GM18499 (cell line): Measurements from ENCODE around the gene BCAS3.

Experiments used
- ATAC-seq: cut with Tn5 transposase; IDR thresholded peaks from one replicate; pipeline ENCODE4 v1.9.1; 2021; ENCODE audit warnings: moderate number of reproducible peaks; ENCODE audit not compliant: insufficient read depth, unreplicated experiment

Gene BCAS3

DNA sequence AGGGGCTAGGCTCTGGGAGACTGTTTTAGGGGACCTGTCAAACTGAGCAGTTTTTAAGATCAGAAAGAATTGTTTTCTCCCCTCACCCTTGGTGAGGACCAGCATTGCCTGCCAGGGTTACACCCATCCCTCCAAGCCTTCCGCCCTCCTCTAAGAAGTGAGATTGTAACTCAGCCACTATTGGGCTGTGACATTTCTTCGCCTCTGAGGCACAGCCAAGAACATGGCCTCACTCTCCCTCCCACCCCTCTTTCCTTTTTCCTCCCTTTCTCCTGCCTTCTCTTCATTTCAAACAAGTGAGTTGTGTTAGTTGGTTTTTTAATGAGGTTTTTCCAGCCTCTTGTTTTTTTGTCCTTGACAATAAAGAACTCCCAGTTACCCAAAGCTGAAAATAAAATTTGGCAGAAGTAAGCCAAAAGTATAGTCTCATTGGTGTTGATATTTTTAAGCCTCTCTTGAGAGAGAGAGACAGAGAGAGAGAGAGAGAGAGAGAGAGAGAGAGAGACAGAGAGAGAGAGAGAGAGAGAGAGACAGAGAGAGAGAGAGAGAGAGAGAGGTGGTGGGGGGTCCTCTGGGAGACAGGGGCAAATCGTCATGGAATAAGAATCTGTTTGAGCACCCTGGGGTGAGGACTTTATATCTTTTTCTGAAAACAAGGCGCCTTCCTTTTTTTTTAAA is 644.8 kb downstream of the BCAS3 start:
- ATAC-seq: no peak

DNA sequence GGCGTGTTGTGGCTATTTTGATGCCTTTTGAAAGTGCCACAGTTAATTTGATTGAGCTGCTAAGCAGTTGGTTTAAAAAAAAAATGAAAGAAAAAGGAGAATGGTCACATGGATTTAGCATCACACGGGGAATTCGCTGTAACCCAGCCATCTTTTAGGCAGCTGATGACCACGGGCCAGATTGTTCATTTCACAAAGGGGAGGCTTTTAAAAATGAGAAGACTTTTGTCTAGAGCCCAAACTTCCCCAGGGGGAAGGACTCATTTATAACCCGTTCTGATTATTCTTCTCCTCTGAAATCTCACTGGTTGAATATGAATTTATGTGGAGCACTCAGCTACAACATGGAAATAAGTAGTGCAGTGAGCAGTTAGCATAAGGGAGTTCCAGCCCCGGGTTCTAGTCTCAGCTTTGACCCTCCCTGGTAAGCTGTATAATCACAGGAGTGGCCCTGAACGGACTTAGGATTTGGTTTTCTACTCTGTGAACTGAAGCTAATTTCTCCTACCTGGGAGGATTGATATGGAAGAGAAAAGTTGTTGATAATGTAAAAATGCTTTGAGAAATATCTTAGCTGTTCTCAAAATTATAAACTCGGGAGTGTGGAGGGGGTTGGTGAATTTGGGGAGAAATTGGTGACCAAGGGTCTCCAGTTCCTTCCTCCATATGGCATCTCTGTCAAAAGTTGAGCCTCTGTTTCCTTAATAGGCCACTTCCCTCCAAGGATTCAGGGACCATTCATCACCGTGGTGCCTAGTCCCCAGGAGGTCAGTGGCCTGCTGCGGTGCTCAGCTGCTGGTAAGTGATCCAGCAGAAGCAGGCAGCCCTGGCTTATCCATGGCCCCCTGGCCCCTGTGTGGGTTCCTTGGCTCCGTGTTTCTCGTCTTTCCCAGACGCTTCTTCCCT is 645.6 kb downstream of the BCAS3 start:
- ATAC-seq: no peak

DNA sequence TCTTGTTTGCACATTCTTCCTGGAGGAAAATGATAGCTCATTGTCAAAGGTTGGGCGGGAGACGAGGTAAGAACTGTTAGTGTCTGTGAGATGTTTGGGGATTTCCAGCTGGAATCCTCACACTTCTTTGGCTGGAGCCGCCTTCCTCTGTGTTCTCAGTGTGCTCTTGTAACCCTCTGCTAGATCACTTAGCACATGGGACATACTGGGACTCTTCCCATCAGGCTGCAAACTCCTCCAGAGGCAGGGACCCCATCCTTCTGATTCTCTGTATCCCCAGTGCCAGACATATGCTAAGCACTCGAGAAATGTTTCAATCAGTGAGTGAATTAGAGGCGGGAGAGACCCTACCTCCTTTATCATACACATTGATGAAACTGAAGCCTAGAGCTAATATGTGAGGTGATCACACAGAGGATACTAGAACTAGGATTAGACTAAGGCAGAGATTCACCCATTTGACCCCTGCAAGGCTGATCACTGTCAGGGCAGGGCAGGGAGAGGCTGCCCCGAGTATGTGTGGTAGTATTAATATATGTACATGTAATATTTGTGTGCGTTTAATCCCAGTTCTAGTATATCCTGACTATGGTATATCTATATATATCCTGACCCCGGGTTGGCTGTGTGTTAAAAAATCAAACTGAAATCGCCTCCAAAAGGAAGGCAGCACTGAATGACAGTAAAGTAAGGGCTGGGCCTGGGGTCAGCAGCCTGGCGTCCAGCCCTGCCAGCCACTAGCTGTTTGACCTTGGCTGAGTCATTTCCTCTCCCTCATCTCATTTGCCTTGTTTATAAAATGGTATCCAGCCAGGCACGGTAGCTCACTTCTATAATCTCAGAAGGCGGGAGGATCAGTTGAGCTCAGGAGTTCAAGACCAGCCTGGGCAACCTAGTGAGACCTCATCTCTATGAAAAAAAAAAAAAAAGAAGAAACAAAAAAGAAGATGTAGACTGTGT is 646.5 kb downstream of the BCAS3 start:
- ATAC-seq: no peak

DNA sequence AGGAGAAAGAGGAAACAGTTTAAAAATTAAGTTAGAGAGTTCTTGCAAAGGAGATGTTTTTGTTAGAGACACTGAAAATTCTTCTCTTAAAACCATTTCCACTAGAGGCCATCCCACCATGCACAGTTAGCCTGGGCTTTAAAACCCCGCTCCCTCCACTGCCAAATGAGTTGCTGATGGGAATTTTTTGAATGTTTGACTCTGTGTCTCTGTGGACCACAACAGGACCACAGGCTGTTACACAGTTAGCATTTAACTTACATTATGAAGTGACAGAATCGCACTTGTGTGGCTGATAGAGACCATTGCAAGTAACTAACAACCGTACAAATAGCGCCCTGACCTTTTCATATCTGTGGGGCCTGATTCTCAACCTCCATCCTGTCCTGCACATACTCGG is 647.3 kb downstream of the BCAS3 start:
- no peak for ATAC-seq

DNA sequence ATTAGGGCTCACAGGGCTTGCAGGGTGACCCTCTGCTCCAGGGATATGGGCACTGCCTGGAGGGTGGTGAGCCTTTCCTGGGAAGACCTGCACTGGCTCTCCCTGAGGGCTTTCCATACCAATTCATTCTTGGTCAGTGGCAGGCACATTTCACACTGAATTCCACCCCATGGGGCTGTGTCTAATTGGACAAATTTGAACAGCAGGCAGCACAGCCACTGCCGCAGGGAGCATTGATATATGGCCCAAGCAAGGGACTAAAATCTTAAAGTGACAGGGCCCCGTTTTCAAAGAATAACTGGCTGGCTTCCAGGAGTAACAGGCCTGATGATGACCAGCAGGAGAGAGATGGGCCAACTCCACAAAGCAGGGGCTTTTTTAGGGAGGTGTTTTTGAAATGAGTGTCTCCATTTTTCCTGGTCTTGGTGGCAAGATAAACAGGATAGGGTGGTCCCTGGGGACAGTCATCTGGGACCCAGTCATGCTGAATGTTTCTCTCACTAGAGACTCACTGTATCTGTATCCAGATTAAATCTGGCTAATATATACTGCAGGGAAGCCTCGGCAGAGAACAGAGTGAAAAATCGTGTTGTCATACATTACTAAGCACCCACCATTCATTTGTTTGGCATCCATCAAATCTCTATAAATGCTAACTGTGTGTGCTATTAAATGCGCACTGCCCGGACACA is 647.9 kb downstream of the BCAS3 start:
- no peak for ATAC-seq

DNA sequence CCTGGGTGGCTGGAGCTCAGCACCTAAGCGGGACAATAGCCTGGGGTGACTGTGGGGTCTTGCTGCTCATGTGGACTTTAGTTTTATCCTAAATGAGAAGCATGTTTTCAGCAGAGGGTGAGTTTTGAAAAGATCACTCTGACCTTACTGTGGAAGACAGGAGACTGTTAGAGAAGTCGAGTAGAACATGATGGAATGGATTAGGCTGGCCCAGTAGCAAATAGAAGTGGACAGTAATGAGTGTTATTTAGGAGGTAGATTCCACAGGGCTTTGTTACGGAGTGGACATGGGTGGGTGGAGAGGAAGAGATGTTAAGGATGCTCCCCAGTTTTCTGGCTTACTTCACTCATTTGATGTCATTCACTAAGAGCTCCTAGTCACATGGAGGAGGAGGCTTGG is 648.7 kb downstream of the BCAS3 start:
- no peak for ATAC-seq

DNA sequence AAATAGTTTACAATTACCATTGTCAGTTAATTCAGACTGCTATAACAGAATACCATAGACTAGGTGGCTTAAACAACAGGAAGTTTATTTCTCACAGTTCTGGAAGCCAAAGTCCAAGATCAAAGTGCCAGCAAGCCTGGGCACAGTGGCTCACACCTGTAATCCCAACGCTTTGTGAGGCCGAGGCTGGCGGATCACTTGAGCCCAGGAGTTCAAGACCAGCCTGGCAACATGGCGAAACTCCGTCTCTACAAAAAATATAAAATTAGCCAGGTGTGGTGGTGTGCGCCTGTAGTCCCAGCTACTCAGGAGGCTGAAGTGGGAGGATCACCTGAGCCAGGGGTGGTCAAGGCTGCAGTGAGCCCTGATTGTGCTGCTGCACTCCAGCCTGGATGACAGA is 650.7 kb downstream of the BCAS3 start:
- ATAC-seq: no peak

DNA sequence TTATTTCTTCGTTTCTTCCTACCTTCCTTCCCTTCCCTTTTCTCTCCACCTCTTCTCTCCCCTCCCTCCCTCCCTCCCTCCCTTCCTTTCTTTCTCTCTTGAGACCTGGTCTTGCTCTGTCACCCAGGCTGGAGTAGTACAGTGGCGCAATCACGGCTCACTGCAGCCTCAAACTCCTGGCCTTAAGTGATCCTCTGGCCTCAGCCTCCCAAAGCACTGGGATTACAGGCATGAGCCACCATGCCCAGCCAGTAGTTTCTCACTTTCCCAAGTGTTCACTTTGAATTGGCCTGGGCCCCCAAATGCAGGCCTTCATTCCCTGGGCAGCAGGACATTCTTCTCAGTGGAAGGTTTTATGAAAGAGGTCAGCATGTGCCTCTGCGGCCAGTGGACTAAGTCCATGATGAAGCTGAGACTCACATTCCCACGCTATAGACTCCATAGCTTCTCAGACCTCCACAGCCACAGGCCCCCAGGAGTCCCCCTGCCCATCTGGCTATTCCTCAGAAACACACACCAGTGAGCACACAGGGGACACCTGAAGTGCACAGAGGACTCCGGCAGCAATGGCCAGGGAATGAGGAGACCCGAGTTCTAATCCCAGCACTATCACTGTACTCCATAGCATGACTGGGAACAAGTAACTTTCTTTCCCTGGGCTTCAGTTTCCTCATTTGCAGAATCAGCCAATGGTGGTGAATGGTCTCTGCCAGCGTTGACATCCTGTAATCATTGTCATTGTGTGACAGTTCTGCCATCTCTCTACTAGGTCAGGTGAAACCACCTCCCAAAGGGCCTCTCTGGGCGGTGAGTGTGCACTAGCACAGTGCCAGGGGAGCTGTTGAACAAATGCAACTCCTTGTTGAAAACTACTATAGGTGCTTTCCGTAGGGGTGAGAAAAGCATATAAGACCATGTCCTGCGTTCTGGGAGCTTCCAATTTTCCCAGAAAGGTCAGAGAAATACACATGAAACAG is 652.8 kb downstream of the BCAS3 start:
- ATAC-seq: no peak

DNA sequence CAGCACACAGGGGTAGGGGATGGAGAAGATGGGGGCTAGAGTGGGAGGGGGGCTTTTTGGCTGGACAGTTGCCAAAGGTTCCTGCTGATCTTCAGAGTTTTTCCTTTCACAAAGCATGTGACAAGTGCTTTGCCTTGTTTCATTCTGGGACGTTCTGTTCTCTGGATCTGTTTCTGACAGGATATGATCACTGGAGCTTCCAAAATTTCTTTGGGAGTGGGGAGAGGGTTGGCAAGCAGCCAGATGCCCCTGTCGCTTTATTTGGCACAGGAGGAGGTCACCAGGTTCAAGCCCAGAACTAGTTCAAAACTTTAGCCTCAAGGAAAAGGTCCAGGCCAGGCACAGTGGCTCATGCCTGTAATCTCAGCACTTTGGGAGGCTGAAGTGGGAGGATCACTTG is 653.5 kb downstream of the BCAS3 start:
- no peak for ATAC-seq

DNA sequence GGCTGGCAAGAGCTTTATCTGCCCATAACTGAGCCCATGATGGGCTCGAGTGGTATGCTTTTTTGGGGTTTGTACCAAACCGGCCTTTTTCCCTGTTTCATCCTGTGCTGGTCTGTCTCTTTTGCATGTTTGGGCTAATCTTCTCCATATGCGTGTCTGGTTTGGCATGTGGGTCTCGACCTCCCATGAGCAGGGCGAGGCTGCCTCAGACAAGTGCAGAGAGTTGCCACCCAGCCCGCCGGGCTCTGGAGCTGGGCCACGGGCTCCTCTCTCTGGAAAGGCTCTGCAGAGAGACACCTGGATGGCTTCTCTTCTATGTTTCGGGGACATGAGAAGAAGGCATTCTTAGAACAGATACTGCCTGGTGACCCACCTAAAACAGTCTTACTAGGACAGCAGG is 654.2 kb downstream of the BCAS3 start:
- no peak for ATAC-seq

DNA sequence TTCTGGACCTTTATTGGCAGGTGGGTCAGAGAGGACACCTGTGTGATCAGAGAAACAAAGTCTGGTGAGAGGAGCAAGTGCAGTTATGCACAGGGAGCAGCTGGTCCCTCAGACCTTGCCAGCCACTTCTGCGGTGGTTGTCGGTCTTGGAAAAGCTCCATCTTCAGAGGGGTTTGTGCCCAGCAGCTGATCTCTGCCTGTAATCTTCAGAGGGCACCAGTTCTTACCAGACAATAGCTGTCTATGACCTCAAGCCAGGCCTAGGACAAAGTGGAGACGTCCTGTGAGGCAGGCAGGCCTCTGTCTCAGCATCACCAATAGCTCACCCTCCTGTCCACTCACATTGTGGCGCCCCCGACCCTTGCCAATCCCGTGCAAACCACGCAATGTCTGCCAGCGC is 655.5 kb downstream of the BCAS3 start:
- ATAC-seq: no peak

DNA sequence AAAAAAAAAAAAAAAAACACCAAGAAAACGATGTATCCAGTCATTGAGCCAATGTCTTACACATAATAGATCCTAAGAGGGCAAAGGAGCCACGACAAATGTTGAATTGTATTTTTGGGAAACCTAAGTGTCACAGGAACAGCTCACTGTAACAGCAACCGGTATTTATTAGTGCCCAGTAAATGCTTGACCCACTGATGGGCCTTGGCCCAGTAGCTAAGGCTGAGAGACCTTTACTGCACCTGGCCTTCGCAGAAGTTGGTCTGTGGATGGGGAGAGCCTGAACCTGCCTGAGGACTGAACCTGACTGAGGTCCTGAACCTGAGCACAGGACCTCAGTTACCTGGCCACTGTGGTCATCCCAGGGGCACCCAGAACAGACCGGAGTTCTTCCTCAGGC is 657.0 kb downstream of the BCAS3 start:
- ATAC-seq: no peak

DNA sequence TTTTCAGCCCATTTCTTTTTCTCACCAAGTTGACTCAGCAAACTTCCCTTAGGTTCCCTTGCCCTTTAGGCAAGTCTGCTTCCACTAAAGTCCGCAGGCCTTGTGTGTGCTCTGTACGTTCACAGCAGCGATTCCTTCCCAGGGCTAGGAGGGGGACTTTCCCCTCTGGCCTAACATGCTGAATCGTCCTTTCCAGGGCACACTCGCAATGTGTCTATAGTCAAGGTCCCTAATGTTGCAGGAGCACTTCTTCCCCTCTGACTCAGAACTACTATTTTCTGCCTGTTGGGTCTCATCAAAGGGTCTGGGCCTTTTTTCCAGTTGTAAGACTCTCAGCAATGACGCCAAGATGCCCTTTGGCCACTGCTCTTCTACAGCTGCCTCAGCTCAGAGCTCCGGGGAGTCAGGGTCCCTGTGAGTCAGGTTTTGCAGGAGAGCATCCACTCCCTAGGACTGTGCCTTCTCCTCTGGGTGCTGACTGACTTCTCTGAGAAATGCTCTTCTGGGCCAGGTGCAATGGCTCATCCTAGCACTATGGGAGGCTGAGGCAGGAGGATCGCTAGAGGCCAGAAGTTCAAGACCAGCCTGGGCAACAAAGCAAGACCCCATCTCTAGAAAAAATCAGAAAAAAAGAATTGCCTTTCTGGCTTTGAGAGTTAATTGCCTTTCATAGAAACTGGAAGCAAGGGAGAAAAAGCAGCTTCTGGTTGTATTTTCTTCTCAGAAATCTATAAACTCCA is 657.6 kb downstream of the BCAS3 start:
- no peak for ATAC-seq

DNA sequence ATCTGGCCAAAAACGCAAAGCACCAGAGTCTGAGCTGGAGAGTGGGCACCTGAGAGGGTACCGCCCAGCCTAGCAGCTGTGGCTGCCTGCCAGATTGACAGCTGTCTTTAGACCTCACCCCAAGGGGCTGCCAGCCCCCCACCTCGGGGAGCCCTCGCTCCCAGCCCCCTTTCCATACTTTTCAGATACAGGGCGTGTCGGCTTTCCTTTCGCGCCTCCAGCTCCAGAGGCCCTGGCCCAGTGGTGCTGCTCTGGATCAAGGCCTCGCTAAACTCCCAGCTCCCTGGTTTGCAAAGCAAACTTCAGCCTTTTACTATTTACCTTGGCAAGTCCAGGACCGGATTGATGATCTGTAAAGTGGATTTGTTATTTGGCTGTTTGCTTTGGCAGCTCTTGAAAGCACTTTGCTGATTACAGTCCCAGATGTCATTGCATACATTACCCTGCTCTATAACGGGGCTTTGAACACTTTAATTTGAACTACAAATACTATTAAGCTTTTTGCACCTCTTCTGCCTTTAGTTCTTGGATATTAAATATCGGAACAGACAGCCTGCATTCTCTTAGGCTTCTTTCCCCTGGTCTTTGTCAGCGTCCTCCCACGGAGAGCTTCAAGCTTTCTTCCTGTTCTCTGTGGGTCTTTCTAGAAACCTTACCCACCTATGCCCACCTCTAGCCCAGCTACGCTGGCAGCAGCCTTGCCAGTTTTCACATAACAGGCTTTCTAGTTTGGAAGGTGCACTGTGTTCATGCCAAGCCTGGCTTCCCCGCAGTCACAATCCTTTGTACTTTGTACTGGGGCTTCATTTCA is 658.4 kb downstream of the BCAS3 start:
- ATAC-seq: no peak

DNA sequence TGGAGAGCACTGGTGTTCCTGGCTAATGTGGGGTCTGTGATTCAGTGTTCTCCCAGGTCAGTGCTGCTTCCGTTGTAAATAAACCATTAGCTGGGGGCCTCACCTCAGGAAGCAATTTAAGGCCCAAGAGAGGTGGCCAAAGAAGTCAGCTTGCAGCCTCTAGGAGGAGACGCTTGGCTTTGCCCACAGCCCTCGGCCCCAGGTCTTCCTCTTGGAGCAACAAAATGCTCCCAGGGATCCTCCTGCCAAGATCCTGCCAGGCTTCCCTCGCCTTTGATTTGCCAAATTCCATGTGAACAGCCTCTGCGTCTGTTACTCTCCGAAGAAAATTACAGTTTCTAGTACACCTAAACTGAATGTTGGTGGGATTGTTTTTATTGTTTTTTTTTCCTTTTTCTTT is 659.6 kb downstream of the BCAS3 start:
- no peak for ATAC-seq

DNA sequence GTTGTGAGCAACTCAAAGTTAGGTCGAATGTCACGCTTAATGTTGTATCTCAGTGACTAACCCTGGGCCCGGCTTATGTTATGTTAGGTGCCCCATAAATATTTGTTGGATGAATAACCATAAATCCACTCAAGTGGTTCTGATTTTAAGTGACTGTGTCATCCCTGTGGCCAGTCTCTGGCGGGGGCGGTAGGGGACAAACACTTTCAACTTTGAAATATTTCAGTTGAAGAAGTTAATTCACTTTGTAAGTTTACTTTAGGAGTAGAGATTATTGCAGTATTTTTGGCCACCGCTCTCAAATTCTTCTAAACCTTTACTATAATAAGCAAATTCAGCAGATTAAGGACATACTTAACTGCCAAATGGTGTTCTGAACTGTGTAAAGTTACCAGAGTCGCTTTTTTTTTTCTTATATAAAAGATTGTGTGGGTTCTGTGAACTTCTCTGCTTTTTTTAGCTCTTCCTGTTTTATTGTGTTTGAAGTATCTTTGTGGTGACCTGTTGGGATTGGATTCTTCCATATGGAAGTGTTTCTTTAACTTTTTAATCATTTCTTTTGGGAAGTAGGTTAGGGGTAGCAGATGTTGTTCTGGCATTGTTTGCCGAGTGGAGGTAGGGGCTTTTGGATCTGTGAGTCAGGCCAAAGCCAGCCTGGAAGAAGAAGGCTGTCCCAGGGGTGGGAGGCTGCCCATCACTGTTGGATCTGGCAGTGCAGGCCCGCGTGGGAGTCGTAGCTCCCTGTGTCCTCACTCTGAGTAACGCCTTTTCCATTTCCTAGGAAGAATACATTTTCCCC is 660.5 kb downstream of the BCAS3 start:
- no peak for ATAC-seq
